GM19397 (cell line): ENCODE data around the gene ADAT3.
"Not testable (repeated sequence)": the region's sequence is repeated elsewhere in the genome, so short reads cannot be mapped to it uniquely, and the experiment has no call there.

Experiments used
- ATAC-seq: cut with Tn5 transposase; IDR thresholded peaks from one replicate; pipeline ENCODE4 v1.9.1; 2021; ENCODE audit warnings: mild to moderate bottlenecking, moderate library complexity; ENCODE audit not compliant: unreplicated experiment

Gene ADAT3

GRCh38 chr19:1882786-1883692, 22.2 kb upstream of the ADAT3 start:
- ATAC-seq, result no peak

- ATAC-seq, result no peak
Measured at GRCh38 chr19:1883784-1884183, 21.4 kb upstream of the ADAT3 start.

- no peak for ATAC-seq
Measured at GRCh38 chr19:1884291-1884718, 20.9 kb upstream of the ADAT3 start.

GRCh38 chr19:1884719-1885334, 20.4 kb upstream of the ADAT3 start:
- peak; percentile 30 for ATAC-seq

DNA sequence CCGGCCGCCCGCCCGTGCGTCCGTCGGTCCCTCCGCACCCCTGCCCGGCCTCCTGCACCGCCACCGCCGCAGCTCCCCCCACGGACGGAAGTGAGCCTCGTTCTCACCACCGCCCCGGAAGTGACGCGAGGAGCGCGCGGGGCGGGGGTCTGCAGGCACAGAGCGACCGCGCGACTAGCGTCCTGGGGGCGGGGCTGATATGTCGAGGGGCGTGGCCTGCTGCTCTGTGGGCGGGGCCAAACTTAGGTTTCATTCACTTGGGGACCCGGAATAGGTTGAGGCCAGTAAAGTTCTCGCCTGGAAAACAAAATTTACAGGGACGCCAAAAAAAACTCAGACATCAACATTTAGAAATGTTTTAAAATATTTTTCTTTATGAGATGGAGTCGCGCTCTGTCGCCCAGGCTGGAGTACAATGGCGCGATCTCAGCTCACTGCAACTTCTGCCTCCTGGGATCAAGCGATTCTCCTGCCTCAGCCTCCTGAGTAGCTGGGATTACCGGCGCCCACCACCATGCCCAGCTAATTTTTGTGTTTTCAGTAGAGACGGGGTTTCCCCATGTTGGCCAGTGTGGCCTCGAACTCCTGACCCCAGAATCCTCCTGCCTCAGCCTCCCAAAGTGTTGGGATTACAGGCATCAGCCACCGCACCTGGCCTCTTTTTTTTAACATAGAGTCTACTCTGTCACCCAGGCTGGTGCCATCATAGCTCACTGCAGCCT, 19.6 kb upstream of the ADAT3 start, which contains the start of gene ABHD17A:
TSS of gene ABHD17A (minus strand) at position 99 of the 722 bp plus-strand sequence. CDS start 3,930 bp downstream, outside the sequence.
- peak; percentile 77 for ATAC-seq

DNA sequence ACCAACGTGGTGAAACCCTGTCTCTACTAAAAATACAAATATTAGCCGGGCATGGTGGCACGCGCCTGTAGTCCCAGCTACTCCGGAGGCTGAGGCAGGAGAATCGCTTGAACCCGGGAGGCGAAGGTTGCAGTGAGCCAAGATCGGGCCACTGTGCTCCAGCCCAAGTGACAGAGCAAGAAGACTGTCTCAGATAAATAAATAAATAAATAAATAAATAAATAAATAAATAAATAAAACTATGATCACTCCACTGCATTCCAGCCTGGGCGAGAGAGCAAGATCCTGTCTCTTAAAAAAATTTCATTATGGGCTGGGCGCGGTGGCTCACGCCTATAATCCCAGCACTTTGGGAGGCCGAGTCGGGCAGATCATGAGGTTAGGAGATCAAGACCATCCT, 18.8 kb upstream of the ADAT3 start:
- not testable (repeated sequence) for ATAC-seq

DNA sequence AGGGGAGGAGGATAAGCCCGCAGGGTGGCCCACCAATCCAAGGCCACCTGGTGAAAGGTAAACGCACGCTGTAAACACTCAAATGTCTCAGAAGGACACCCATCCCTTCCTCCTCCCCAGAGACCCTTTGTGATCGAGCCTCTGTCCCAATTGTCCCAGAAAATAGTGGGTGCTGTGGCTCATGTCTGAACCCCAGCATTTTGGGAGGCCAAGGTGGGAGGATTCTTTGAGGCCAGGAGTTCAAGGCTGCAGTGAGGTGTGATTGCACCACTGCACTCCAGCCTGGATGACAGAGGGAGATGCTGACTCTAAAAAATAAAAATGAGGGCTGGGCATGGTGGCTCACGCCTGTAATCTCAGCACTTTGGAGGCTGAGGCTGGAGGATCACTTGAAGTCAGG, 16.8 kb upstream of the ADAT3 start:
- no peak for ATAC-seq

GRCh38 chr19:1889907-1890306, 15.3 kb upstream of the ADAT3 start:
- no peak for ATAC-seq

DNA sequence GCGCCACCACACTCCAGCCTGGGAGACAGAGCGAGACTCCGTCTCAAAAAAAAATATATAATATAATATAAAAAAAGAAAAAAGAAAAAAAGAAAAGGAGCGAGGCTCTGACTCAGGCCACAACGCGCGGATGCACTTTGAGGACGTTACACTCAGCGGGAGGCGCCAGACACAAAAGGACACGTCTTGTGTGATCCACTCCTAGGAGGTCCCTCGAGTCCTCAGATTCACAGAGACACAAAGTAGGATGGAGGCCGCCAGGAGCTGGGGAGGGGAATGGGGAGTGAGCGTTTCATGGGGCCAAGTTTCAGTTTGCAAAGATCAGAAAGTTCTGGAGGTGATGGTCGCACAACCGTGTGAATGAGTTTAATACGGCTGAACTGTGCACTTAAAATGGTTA, 11.4 kb upstream of the ADAT3 start:
- ATAC-seq, result no peak

- ATAC-seq, result no peak
Measured at GRCh38 chr19:1896508-1896907, 8.7 kb upstream of the ADAT3 start.

- no peak for ATAC-seq
Measured at GRCh38 chr19:1901940-1902404, 3.2 kb upstream of the ADAT3 start.

GRCh38 chr19:1902923-1903322, 2.3 kb upstream of the ADAT3 start:
- ATAC-seq, result no peak

DNA sequence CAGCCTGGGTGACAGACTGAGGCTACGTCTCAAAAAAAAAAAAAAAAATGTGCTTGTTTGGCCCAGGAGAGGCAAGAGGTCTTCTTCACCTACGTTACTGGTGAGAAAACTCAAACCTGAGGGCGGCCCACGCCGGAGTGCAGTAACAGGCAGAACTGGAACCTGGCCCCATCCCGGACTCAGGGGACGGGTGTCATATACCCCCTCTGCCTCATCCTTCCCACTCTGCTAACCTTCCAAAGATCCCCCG, 414 bp upstream of the ADAT3 start:
- ATAC-seq, result no peak

- no peak for ATAC-seq
Measured at GRCh38 chr19:1905863-1906375, 720 bp downstream of the ADAT3 start.

- no peak for ATAC-seq
Measured at GRCh38 chr19:1906985-1907562, 1.9 kb downstream of the ADAT3 start.

DNA sequence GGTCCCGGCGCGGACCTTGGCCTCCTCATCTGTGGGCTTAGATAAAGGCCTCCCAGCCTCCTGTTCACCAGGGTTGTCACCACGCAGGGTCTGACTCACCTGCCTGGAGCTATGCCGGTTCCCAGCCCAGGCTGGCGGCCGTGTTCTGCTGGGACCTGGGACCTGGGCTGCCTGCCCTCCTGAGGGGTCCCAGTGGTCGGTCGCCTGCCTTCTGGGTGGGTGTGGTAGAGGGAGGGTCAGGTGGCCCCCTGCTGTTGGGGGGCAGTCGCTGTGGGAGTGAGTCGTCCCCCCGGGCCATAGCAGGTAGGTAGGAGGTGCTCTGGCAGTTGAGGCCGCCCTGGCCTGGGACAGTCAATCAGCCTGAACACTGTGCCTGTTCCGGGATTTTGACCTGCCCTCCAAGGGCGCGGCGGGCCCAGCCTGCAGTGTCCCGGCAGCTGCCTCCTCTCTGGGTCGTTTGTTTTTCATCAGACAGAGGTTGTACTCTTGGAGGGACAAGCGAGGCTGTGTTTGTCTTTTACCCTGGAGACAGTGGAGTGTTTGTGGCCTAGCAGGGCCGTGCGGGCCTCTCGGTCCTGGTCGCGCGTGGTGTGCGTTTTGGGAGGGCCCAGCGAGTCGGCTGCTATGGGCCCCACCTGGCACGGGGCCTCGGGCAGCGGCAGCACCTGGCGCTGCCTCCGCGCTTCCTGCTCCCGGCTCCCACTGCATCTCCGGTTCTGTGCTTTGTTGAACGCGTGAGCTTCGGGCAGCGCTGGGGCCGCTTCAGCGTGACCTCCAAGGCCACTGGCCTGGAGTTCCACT, 2.6 kb downstream of the ADAT3 start:
- ATAC-seq, result no peak

DNA sequence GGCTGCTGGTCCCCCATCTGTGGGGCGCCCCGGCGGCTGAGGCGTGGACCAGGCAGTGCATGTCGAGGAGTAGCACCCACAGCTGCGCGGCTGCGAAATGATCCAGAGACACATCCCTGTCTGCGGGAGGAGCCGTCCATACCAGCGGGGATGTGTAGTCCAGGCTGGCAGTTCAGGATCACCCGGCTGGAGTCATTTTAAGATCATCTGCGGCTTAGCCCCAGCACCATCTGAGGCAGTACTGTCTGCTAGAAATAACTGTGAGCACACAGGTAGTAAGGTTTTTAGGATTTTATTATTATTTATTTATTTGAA, 3.1 kb downstream of the ADAT3 start:
- ATAC-seq, result no peak

- ATAC-seq, result no peak
Measured at GRCh38 chr19:1909761-1910080, 4.5 kb downstream of the ADAT3 start.

DNA sequence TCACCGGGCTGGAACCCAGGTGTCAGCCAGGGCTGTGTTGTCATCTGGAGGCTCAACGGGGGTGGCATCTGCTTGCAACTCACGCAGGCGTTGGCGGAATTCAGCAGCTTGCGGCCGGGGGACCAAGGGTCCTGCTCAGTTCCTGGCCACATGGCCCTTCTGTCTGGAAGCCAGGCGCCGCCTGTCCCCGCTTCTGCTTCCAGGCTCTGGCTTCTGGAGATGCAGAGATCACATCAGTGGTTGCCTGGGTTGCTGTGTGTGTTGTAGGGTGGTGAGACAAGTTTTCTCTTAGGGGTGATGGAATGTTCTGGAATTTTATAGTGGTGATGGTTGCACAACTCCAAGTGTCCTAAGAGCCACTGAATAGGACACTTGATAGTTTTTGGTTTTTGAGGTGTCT, 5.0 kb downstream of the ADAT3 start:
- no peak for ATAC-seq

DNA sequence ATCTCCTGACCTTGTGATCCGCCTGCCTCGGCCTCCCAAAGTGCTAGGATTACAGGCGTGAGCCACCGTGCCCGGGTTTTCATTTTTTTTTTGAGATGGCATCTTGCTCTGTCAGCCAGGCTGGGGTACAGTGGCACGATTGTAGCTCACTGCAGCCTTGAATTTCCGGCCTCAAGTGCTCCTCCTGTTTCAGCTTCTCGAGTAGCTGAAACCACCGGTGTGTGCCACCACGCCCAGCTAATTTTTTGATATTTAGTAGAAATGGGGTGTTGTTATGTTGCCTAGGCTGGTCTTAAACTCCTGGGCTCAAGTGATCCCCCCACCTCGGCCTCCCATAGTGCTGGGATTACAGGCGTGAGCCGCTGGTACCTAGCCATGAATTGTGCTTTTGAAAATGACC, 5.9 kb downstream of the ADAT3 start:
- no peak for ATAC-seq

GRCh38 chr19:1911995-1912394, 6.8 kb downstream of the ADAT3 start:
- ATAC-seq, result no peak
